HCT116 (cell line): ENCODE results near the gene SRL. TPM values are rescaled to one million over a fixed set of nuclear protein-coding genes. Genes with fewer than 3 reads are reported as not detected.

ENCODE experiments used
- ATAC-seq: fragments of 200-7000 bp; cut with Tn5 transposase; 2 replicates; pipeline ENCODE4 v1.9.1; 2020; ENCODE audit warnings: mild to moderate bottlenecking, moderate library complexity
- BruUV-seq: library from RNA; stranded (reverse); fragments of 400-500 nt; replicated peaks from 2 replicates; lab custom pipeline; 2021; lab: Mats Ljungman, UMichigan
- CTCF ChIA-PET: fragments of 300-600 bp; sonication (Branson Sonifier 250); formaldehyde crosslinking; loops from one replicate; lab custom pipeline; 2021; ENCODE audit warnings: antibody characterized with exemption; lab: Charles Lee
- POLR2A ChIA-PET: fragments of 300-600, 350-600 bp; sonication (Branson Sonifier 250); formaldehyde crosslinking; loops from one replicate; lab custom pipeline; 2021; ENCODE audit warnings: antibody characterized with exemption; lab: Charles Lee
- RAD21 ChIA-PET, 2 experiments: fragments of 300-600 bp; sonication (Branson Sonifier 250); formaldehyde crosslinking; loops; one replicate each; lab custom pipeline; 2023; ENCODE audit warnings: low total read pairs in 2 of 2; ENCODE audit not compliant: uncharacterized antibody in 2 of 2, unreplicated experiment in 2 of 2, low non-redundant PET in 1 of 2; lab: Charles Lee
- DNase-seq: peaks from one replicate; pipeline ENCODE4 v3.0.0-alpha.2; 2010; ENCODE audit warnings: low read depth, low spot score
- H2AFZ ChIP-seq: fragments of 200-600 bp; shearing (Covaris generic), sonication (generic); 2 replicates; pipeline ENCODE4 v1.6.1; 2017; ENCODE audit warnings: low read depth, mixed run types, mixed read lengths, antibody characterized with exemption, low read length; ENCODE audit not compliant: poor library complexity, severe bottlenecking
- H3K27ac ChIP-seq: 2 replicates; pipeline ENCODE4 v1.5.1; 2012; ENCODE audit warnings: low read depth, low read length
- H3K27me3 ChIP-seq: fragments of 200-600 bp; sonication (generic); 2 replicates; pipeline ENCODE4 v1.6.1; 2016; ENCODE audit warnings: mixed run types, low read length, mixed read lengths; ENCODE audit not compliant: insufficient read depth
- H3K36me3 ChIP-seq, 2 experiments: fragments of 200-500 bp in 1 of 2; fragments of 200-600 bp in 1 of 2; sonication (Bioruptor generic) in 1 of 2; sonication (generic) in 1 of 2; 2 replicates each; pipeline versions ENCODE4 v1.5.1 to v1.6.1; 2014 to 2016; ENCODE audit warnings: low read length in 2 of 2, inconsistent platforms in 1 of 2, mixed read lengths in 1 of 2, mixed run types in 1 of 2; ENCODE audit not compliant: insufficient read depth in 2 of 2, control insufficient read depth in 1 of 2
- H3K4me1 ChIP-seq, 2 experiments: fragments of 200-600 bp in 1 of 2; sonication (generic) in 1 of 2; 2 replicates each; pipeline versions ENCODE4 v1.5.1 to v1.6.1; 2012 to 2017; ENCODE audit warnings: low read length in 2 of 2, inconsistent platforms in 1 of 2, mild to moderate bottlenecking in 1 of 2, mixed read lengths in 1 of 2, mixed run types in 1 of 2, moderate library complexity in 1 of 2; ENCODE audit not compliant: insufficient read depth in 2 of 2, control insufficient read depth in 1 of 2
- H3K4me2 ChIP-seq: fragments of 200-600 bp; sonication (generic); 2 replicates; pipeline ENCODE4 v1.6.1; 2017; ENCODE audit warnings: mixed run types, low read length, mixed read lengths
- H3K4me3 ChIP-seq, 2 experiments: fragments of 200-600 bp in 1 of 2; sonication (generic) in 1 of 2; replicated peaks in 1 of 2; 2 replicates each; pipeline ENCODE4 v1.5.1; 2011 to 2016; ENCODE audit warnings: low read length in 2 of 2, control low read depth in 1 of 2, low read depth in 1 of 2, mild to moderate bottlenecking in 1 of 2, mixed read lengths in 1 of 2, mixed run types in 1 of 2
- H3K79me2 ChIP-seq: fragments of 200-600 bp; sonication (generic); 2 replicates; pipeline ENCODE4 v1.6.1; 2017; ENCODE audit warnings: mild to moderate bottlenecking, mixed run types, low read length, moderate library complexity, mixed read lengths; ENCODE audit not compliant: insufficient read depth
- H3K9ac ChIP-seq: fragments of 200-600 bp; sonication (generic); 2 replicates; pipeline ENCODE4 v1.6.1; 2016; ENCODE audit warnings: low read length, mixed read lengths
- H3K9me2 ChIP-seq: fragments of 200-600 bp; sonication (generic), shearing (Covaris generic); 2 replicates; pipeline ENCODE4 v1.6.1; 2017; ENCODE audit warnings: mixed run types, mild to moderate bottlenecking, moderate library complexity; ENCODE audit not compliant: insufficient read depth
- H3K9me3 ChIP-seq, 2 experiments: fragments of 200-500 bp in 1 of 2; fragments of 200-600 bp in 1 of 2; sonication (Bioruptor generic) in 1 of 2; sonication (generic) in 1 of 2; 2 replicates each; pipeline ENCODE4 v1.6.1; 2014 to 2017; ENCODE audit warnings: low read length in 2 of 2, mixed read lengths in 2 of 2, inconsistent platforms in 1 of 2, low read depth in 1 of 2, mild to moderate bottlenecking in 1 of 2, mixed run types in 1 of 2, moderate library complexity in 1 of 2; ENCODE audit not compliant: control insufficient read depth in 1 of 2, insufficient read depth in 1 of 2
- H4K20me1 ChIP-seq: fragments of 200-600 bp; sonication (generic), shearing (Covaris generic); 2 replicates; pipeline ENCODE4 v1.6.1; 2017; ENCODE audit warnings: mixed run types, mild to moderate bottlenecking, moderate library complexity; ENCODE audit not compliant: insufficient read depth
- CBX3 ChIP-seq: IDR thresholded peaks from 2 replicates; pipeline ENCODE4 v1.6.1; 2012; ENCODE audit warnings: low read depth
- CTCF ChIP-seq, 3 experiments: fragments of 200-600 bp in 1 of 3; sonication (generic) in 1 of 3; IDR thresholded peaks in 2 of 3; conservative IDR thresholded peaks in 1 of 3; 2 replicates each; pipeline ENCODE4 v1.5.1; 2012 to 2017; ENCODE audit warnings: low read depth in 2 of 3, low read length in 2 of 3, antibody characterized with exemption in 1 of 3, borderline replicate concordance in 1 of 3, control low read depth in 1 of 3, mild to moderate bottlenecking in 1 of 3, mixed read lengths in 1 of 3, mixed run types in 1 of 3, moderate library complexity in 1 of 3; ENCODE audit not compliant: insufficient read depth in 1 of 3
- EGR1 ChIP-seq: IDR thresholded peaks from 2 replicates; pipeline ENCODE4 v1.6.1; 2012; ENCODE audit warnings: low read depth
- ELF1 ChIP-seq: IDR thresholded peaks from 2 replicates; pipeline ENCODE4 v1.6.1; 2012; ENCODE audit warnings: low read depth, borderline replicate concordance
- EZH2 ChIP-seq: fragments of 200-600 bp; sonication (generic); IDR thresholded peaks from 2 replicates; pipeline ENCODE4 v1.6.1; 2017; ENCODE audit warnings: antibody characterized with exemption, mixed run types
- EZH2phosphoT487 ChIP-seq: fragments of 200-600 bp; IDR thresholded peaks from 2 replicates; pipeline ENCODE4 v1.6.1; 2018; ENCODE audit warnings: antibody characterized with exemption, borderline replicate concordance
- FOSL1 ChIP-seq: IDR thresholded peaks from 2 replicates; pipeline ENCODE4 v1.6.1; 2012; ENCODE audit warnings: low read depth
- JUND ChIP-seq: IDR thresholded peaks from 2 replicates; pipeline ENCODE4 v1.6.1; 2012
- MAX ChIP-seq: IDR thresholded peaks from 2 replicates; pipeline ENCODE4 v1.6.1; 2012
- POLR2AphosphoS5 ChIP-seq: IDR thresholded peaks from 2 replicates; pipeline ENCODE4 v1.6.1; 2011; ENCODE audit warnings: mild to moderate bottlenecking, low read depth, low read length, moderate library complexity
- SIN3A ChIP-seq: IDR thresholded peaks from 2 replicates; pipeline ENCODE4 v1.6.1; 2012; ENCODE audit warnings: low read depth
- SP1 ChIP-seq: IDR thresholded peaks from 2 replicates; pipeline ENCODE4 v1.6.1; 2012; ENCODE audit warnings: low read depth
- SRF ChIP-seq: IDR thresholded peaks from 2 replicates; pipeline ENCODE4 v1.6.1; 2012; ENCODE audit warnings: low read depth
- TCF7L2 ChIP-seq: IDR thresholded peaks from 2 replicates; pipeline ENCODE4 v1.7.0; 2011; ENCODE audit warnings: borderline replicate concordance, inconsistent platforms; ENCODE audit not compliant: insufficient read depth, insufficient read length; ENCODE audit errors: extremely low read depth
- YY1 ChIP-seq: IDR thresholded peaks from 2 replicates; pipeline ENCODE4 v1.6.1; 2011; ENCODE audit warnings: low read length, low read depth, moderate library complexity, mild to moderate bottlenecking; ENCODE audit not compliant: insufficient replicate concordance; ENCODE audit errors: extremely low read depth
- ZBTB33 ChIP-seq: IDR thresholded peaks from 2 replicates; pipeline ENCODE4 v1.6.1; 2011; ENCODE audit warnings: mild to moderate bottlenecking, low read length, moderate library complexity; ENCODE audit not compliant: insufficient replicate concordance; ENCODE audit errors: extremely low read depth
- ZFX ChIP-seq: fragments of 450-650 bp; IDR thresholded peaks from 2 replicates; pipeline ENCODE4 v1.6.1; 2017
- intact Hi-C: fragments of 100-400 bp; cut with micrococcal nuclease; formaldehyde crosslinking; loops from 2 replicates; pipeline ENCODE4 v1.10.0; 2022
- total RNA-seq: library from RNA; stranded (reverse); gene quantifications from one replicate; pipeline ENCODE4 v1.2.1, GENCODE V29; 2021; ENCODE audit not compliant: unreplicated experiment

SRL gene
- total RNA-seq, 1 experiment from 2014 or later = not detected

GRCh38 chr16:4257646-4258556 lies 16.0 kb upstream of the SRL start:
- no peak for DNase-seq

More at GRCh38 chr16:4257646-4258556, 16.0 kb upstream of the SRL start:
- Histone ChIP-seq H4K20me1 (no peaks in the 10 kb centered on the region), H3K9me2 (no peaks in the 10 kb centered on the region), H2AFZ (no peak overlapping the region)
- ChIA-PET POLR2A (no interaction called here), CTCF (interaction anchor here (1.0 to 1.1 kb wide), 2 partner anchors 15 to 275 kb away, joined by 3 to 4 read pairs; partner anchors contain the start of gene TFAP4)
- TF ChIP-seq SRF = no peak
- no peak for TF ChIP-seq TCF7L2
- TF ChIP-seq YY1 = no peak
- no peak for TF ChIP-seq ZBTB33
- no peak for TF ChIP-seq SIN3A
- TF ChIP-seq FOSL1 = no peak
- no peak for TF ChIP-seq JUND
- TF ChIP-seq ELF1 = no peak
- no peak for TF ChIP-seq CBX3
- no peak for TF ChIP-seq MAX
- TF ChIP-seq EZH2phosphoT487 = no peak
- no peak for TF ChIP-seq SP1
- TF ChIP-seq POLR2AphosphoS5 = no peak
- no peak for TF ChIP-seq CTCF (IDR thresholded peaks at IDR 0.05 in 2 of 3, conservative IDR thresholded peaks at IDR 0.05 in 1 of 3; ENCODE audit: borderline replicate concordance in 1 of 3, insufficient read depth in 1 of 3, low read depth in 2 of 3, low read length in 2 of 3)
- TF ChIP-seq ZFX = no peak
- no peak for TF ChIP-seq EGR1
- no peak for TF ChIP-seq EZH2
- TF ChIP-seq, all 23 proteins: peak for 0
- no peak for ATAC-seq
- H3K9me3 ChIP-seq = no peaks in the 10 kb centered on the region
- no TSS peak for BruUV-seq
- RAD21 ChIA-PET = interaction anchor here in 1 of 2 experiments (1.2 kb wide), 1 partner anchor 145 kb away, joined by 4 read pairs; no protein-coding TSS in a partner anchor
- H3K79me2 ChIP-seq = peaks cover 17% of the 10 kb centered on the region
- no peak overlapping the region for H3K4me3 ChIP-seq
- H3K27ac ChIP-seq = no peak overlapping the region
- H3K4me1 ChIP-seq = peaks cover 0 to under 1% of the 10 kb centered on the region in 2 experiments; a peak in 1 of 4 replicates
- intact Hi-C loops = no loop called here
- H3K4me2 ChIP-seq = no peak overlapping the region
- no peaks in the 10 kb centered on the region for H3K27me3 ChIP-seq
- no peak overlapping the region for H3K9ac ChIP-seq
- H3K36me3 ChIP-seq = peaks cover 4 to 26% of the 10 kb centered on the region in 2 experiments; a peak in 3 of 4 replicates
